Measurements from ENCODE around the gene TACR1.
A peak's percentile ranks its signal among the peaks of the same experiment; 100 is the strongest.
"Not testable (repeated sequence)": the region's sequence is repeated elsewhere in the genome, so short reads cannot be mapped to it uniquely, and the experiment has no call there.

TACR1 gene, protein sequence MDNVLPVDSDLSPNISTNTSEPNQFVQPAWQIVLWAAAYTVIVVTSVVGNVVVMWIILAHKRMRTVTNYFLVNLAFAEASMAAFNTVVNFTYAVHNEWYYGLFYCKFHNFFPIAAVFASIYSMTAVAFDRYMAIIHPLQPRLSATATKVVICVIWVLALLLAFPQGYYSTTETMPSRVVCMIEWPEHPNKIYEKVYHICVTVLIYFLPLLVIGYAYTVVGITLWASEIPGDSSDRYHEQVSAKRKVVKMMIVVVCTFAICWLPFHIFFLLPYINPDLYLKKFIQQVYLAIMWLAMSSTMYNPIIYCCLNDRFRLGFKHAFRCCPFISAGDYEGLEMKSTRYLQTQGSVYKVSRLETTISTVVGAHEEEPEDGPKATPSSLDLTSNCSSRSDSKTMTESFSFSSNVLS

DNA sequence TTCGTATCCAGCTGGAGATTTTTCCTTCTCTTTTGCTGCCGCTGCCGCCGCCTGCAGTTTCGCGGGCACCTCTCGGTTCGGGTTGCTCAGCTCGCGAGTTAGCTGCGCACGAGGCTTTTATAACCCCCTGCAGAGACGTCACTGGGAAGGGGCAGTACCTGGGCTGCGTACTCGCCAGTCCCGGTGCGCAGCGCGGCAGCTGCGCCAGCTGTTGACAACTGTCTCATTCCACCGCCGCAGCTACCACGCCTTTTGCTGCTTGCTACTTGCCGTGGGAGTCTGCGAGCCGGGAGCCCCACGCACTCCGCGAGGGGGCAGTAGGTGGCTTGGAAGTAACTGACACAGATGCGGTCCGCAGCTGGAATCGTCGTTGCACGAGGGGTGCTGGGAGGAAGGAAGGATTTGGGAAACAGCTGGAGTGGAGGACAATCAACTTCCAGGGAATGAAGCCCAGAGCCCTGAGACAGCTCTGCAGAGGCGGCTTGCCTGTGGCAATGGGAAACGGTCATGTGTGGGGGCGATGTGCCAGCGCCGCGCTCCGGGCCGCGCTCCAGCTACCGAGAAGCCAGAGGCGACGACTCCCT, at the start of gene TACR1:
TACR1 (minus strand) TSS at position 93 of the 584 bp plus-strand sequence. CDS start 586 bp downstream, outside the sequence.
- ATAC-seq (replicated peaks) = peak; percentile 74 to 81
- H3K27ac Mint-ChIP-seq = no peak within 1 kb of the TSS
- H3K9me3 Mint-ChIP-seq = no peaks in the 10 kb centered on the region
- H3K4me1 Mint-ChIP-seq = peaks cover 4 to 27% of the 10 kb centered on the region in 2 donors
- no peaks in the 10 kb centered on the region for H3K36me3 Mint-ChIP-seq
- DNase-seq = peak; percentile 44
- peaks cover 54 to 64% of the 10 kb centered on the region in 2 donors for H3K27me3 Mint-ChIP-seq
- peak within 1 kb of the TSS; percentile 75 to 78 for H3K4me3 Mint-ChIP-seq

DNA sequence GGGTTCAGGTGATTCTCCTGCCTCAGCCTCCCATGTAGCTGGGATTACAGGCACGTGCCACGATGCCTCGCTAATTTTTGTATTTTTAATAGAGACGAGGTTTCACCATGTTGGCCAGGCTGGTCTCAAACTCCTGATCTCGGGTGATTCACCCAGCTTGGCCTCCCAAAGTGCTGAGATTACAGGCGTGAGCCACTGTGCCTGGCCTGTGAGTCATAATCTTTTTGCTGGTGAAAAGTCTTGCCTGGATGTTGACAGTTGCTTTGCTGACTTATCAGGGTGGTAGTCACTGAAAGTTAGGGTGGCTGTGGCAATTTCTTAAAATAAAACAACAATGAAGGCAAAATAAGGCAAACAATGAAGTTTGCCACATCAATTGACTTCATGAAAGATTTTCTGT, 49.3 kb upstream of the TACR1 start:
- not testable (repeated sequence) for H3K36me3 Mint-ChIP-seq; H3K4me1 Mint-ChIP-seq; H3K4me3 Mint-ChIP-seq; DNase-seq; ATAC-seq (replicated peaks); H3K27me3 Mint-ChIP-seq; H3K27ac Mint-ChIP-seq
- peaks cover 5 to 19% of the 10 kb centered on the region in 2 donors for H3K9me3 Mint-ChIP-seq

DNA sequence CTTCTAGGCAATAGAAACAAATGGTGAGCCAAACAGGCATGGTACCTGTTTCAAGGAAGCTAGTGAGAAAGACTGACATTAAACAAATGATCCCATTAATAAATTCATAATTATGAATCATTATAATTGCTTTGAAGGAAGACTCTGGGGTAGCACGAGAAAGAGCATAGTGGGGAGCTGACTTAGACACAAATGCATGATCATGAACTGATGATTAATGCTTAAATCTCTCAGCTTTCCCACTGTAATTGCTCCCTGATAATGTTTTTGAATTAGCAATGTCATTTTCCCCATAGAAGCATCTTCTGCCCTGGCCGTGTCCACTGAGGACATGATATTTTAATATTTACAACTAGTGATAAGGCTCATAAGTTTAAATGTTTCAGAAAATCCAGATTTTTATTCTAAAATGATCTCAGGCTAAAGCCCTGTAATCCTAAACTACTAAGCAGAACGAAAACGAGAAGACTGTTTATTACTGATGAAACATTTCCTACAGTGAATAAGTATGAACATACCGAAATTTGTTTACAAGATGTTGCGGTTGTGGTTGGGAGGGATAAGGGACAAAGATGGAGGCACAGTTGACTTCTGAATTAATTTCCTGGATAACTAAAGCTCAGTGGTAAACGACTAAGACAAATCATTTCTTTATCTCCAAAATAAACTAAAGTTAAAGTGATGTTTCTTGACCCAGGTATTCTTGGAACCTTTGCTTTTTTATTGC, 47.3 kb upstream of the TACR1 start:
- Mint-ChIP-seq H3K36me3 (peaks cover 0 to 3% of the 10 kb centered on the region in 2 donors), H3K4me1 (no peaks in the 10 kb centered on the region), H3K9me3 (peaks cover 8 to 23% of the 10 kb centered on the region in 2 donors), H3K4me3 (no peak overlapping the region), H3K27ac (no peak overlapping the region), H3K27me3 (peaks cover 0 to 8% of the 10 kb centered on the region in 2 donors)
- ATAC-seq (replicated peaks) = no peak
- no peak for DNase-seq

DNA sequence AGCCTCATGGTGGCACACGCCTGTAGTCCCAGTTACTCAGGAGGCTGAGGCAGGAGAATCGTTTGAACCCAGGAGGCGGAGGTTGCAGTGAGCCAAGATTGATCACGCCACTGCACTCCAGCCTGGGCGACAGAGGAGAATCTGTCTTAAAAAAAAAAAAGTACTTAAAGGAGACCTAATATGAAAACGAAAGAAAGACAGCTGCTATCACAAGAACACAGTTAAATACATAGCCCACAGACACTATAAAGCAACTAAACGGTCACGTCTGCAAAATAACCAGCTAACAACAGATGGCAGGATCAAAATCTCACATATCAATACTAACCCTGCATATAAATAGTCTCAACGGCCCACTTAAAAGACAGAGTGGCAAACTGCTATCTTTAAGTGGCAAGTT, 43.9 kb upstream of the TACR1 start:
- Mint-ChIP-seq H3K4me1 (no peaks in the 10 kb centered on the region), H3K27me3 (peaks cover 0 to 5% of the 10 kb centered on the region in 2 donors), H3K9me3 (peaks cover 3 to 17% of the 10 kb centered on the region in 2 donors), H3K4me3 (no peak overlapping the region), H3K27ac (no peak overlapping the region), H3K36me3 (no peaks in the 10 kb centered on the region)
- no peak for ATAC-seq (replicated peaks)
- no peak for DNase-seq

DNA sequence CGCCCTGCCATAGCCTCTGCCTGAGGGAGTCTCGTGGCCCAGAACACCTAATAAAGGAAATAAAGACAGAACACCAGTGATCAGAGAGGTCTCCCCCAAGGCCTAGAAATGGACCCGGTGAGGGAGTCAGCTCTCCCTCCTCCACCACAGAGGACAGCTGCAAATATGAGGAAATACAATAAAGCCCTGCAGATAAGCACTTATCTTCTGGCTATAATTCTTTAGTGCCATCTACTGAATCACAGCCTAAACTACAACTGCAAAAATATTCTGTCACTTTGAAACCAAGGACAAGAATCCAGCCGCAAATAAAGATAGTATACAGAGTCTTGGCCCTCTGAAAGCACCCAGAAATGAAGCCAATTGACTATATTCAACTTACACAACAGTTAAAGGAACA, 42.4 kb upstream of the TACR1 start:
- Mint-ChIP-seq H3K27me3 (peaks cover 0 to 5% of the 10 kb centered on the region in 2 donors), H3K27ac (no peak overlapping the region), H3K4me1 (no peaks in the 10 kb centered on the region), H3K4me3 (no peak overlapping the region), H3K9me3 (peaks cover 3 to 17% of the 10 kb centered on the region in 2 donors), H3K36me3 (no peaks in the 10 kb centered on the region)
- ATAC-seq (replicated peaks) = no peak
- no peak for DNase-seq

DNA sequence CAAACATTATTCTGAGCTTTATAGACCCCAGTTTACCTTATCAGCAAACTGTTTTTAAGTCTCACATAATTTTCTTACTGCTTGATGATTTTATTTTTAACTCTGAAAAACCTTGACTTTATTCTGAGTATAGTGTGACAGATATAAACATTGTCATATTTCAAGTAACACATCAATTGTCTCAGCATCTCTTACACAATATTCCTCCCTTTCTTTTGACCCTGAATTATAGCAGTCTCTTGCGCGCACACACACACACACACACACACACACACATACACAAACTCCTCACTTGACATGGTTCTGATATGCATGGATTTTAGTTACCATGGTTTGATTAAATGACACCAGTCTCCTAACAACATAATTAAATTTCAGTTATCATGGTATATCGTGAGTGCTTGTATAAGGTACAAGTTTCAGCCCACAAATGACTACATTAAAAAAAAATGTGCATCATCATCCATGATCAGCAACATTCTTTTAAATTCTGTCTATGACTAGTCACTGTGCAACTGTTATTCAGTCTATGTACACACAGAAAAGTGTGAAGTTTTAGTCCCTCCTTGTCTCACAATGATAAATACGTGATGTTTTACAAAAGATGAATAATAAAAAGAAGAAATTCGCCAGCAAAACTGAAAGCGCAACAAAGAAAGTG, 39.5 kb upstream of the TACR1 start:
- Mint-ChIP-seq H3K36me3 (no peaks in the 10 kb centered on the region), H3K4me3 (no peak overlapping the region), H3K27me3 (peaks cover 7 to 13% of the 10 kb centered on the region in 2 donors), H3K9me3 (peaks cover 5 to 14% of the 10 kb centered on the region in 2 donors), H3K27ac (no peak overlapping the region), H3K4me1 (no peaks in the 10 kb centered on the region)
- no peak for ATAC-seq (replicated peaks)
- no peak for DNase-seq

DNA sequence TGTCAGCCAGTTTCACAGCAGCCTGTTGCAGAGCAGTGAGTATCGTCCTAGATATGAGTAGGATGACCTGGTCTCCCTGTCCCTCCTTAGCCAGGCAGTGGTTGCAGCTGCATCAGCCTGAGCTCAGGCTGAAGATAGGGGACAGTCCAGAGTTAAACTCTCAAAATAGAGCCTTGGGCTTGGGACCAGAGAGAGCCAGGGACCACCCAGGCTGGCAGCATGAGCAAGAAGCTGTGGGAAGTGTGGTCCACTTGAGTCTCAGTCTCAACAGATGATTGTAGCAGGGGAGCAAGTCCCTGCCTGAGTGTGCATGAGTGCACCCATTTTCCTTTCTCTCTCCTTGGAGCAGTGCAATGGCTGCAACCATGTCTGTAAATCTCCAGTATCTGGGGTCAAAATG, 38.0 kb upstream of the TACR1 start:
- Mint-ChIP-seq H3K27ac (no peak overlapping the region), H3K4me3 (no peak overlapping the region), H3K9me3 (peaks cover 2 to 8% of the 10 kb centered on the region in 2 donors), H3K36me3 (no peaks in the 10 kb centered on the region), H3K27me3 (peaks cover 7 to 13% of the 10 kb centered on the region in 2 donors), H3K4me1 (no peaks in the 10 kb centered on the region)
- no peak for DNase-seq
- no peak for ATAC-seq (replicated peaks)

DNA sequence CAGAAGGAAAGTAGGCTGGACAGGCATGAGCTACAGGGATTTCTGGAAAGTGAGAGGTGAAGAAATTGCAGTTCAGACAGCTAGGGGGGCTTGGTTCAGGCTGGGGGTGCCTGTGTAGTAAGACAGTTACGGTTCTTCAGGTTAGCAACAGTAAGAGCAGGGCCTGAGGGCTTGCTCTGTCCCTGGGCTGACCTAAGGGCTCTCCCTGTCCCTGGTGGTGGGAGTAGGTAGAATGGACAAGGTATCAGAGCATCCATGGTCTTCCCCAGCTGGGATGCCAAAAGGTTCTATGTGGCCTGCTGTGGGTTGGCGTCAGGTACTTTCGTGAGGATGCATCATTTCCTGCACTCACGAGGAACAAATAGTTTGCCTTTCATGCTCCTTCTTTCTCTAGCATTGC, 34.6 kb upstream of the TACR1 start:
- Mint-ChIP-seq H3K9me3 (peaks cover 0 to 2% of the 10 kb centered on the region in 2 donors), H3K36me3 (no peaks in the 10 kb centered on the region), H3K4me3 (no peak overlapping the region), H3K27me3 (peaks cover 7 to 13% of the 10 kb centered on the region in 2 donors), H3K4me1 (no peaks in the 10 kb centered on the region), H3K27ac (no peak overlapping the region)
- DNase-seq (no peak), ATAC-seq (replicated peaks) (no peak)

DNA sequence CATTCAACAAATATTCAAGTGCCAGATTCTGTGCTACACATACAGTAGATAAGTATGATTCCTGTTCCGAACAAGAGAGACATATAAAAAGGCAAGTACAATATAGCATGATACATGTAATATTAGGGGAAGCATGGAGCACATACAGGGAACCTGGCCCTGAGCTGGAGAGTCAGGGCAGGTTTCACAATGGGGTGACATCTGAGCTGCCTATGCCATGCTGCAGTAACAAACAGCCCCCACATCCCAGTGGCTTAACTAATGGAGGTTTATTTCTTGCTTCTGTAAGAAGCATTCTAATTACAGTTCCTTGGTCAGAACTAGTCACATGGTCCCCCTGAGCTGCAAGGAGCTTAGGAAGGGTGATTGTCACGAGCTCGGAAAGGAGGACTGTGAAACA, 27.3 kb upstream of the TACR1 start:
- Mint-ChIP-seq H3K36me3 (no peaks in the 10 kb centered on the region), H3K27me3 (peaks cover 0 to 10% of the 10 kb centered on the region in 2 donors), H3K9me3 (no peaks in the 10 kb centered on the region), H3K27ac (no peak overlapping the region), H3K4me1 (no peaks in the 10 kb centered on the region), H3K4me3 (no peak overlapping the region)
- DNase-seq (no peak), ATAC-seq (replicated peaks) (no peak)

DNA sequence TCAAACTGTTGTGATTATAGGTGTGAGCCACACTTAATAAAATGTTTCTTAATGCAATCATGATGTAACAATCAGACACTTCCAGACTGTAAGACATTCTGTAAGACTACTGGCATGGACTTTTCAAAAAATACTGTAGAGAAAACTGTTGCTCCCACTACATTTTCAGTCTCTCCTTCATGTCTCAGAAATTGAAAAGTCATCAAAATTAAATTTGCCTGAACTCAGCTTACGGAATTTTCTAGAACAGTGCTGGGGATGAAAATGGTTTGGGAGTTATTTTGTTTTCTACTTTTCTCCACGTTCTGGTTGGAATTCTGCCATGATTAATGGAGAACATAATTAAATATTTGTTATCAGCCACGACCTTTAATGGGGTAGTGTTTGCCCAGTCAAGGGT, 26.8 kb upstream of the TACR1 start:
- H3K27ac Mint-ChIP-seq = no peak overlapping the region
- ATAC-seq (replicated peaks) = no peak
- H3K4me3 Mint-ChIP-seq = no peak overlapping the region
- no peaks in the 10 kb centered on the region for H3K36me3 Mint-ChIP-seq
- no peaks in the 10 kb centered on the region for H3K4me1 Mint-ChIP-seq
- peaks cover 0 to 12% of the 10 kb centered on the region in 2 donors for H3K27me3 Mint-ChIP-seq
- DNase-seq = no peak
- no peaks in the 10 kb centered on the region for H3K9me3 Mint-ChIP-seq

DNA sequence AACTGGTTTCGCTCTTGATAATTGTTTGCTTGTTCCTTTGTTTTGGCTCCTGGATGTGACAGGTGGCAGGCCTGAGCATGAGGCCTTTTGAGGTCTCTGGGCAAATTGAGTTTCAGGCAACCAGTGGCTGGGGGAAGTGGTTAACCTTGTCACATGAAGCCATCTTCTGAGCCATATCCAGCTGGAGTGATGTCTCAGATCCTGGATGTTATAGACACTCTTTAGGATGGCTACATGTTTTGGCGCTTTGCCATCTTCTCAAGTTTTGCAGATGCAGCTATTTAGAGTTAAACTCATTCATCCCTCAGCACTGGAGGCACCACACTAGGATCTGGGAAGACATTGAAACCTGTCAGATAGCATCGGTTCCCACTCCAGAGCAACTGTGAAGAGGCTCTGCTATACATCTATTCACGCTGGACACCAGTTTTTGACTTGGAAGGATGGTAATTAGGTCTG, 25.3 kb upstream of the TACR1 start:
- no peaks in the 10 kb centered on the region for H3K36me3 Mint-ChIP-seq
- H3K27me3 Mint-ChIP-seq = peaks cover 6 to 19% of the 10 kb centered on the region in 2 donors
- no peak overlapping the region for H3K27ac Mint-ChIP-seq
- DNase-seq = no peak
- H3K4me1 Mint-ChIP-seq = no peaks in the 10 kb centered on the region
- ATAC-seq (replicated peaks) = no peak
- H3K9me3 Mint-ChIP-seq = peaks cover 1 to 4% of the 10 kb centered on the region in 2 donors
- no peak overlapping the region for H3K4me3 Mint-ChIP-seq

DNA sequence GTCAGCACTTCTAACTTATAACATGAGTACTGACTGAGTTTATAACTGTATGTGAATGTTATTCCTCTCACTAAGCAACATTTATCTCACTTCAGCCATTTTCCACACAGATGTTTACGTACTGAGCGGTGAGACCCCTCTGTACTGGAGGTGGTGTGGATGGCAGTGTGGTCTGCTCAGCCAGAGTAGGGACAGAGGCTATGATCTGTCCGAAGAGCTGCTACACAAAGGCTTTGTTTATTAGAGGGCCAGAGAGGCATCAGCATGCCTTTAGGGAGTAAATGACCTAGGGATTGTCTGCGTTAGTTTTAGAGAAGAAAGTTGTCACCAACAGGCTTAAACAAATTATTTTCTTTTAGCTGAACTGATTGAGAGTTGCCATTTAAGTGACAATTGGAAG, 23.2 kb upstream of the TACR1 start:
- no peak for ATAC-seq (replicated peaks)
- H3K27me3 Mint-ChIP-seq = peaks cover 22 to 35% of the 10 kb centered on the region in 2 donors
- H3K9me3 Mint-ChIP-seq = peaks cover 1 to 4% of the 10 kb centered on the region in 2 donors
- H3K27ac Mint-ChIP-seq = no peak overlapping the region
- no peak for DNase-seq
- no peak overlapping the region for H3K4me3 Mint-ChIP-seq
- no peaks in the 10 kb centered on the region for H3K36me3 Mint-ChIP-seq
- H3K4me1 Mint-ChIP-seq = no peaks in the 10 kb centered on the region

DNA sequence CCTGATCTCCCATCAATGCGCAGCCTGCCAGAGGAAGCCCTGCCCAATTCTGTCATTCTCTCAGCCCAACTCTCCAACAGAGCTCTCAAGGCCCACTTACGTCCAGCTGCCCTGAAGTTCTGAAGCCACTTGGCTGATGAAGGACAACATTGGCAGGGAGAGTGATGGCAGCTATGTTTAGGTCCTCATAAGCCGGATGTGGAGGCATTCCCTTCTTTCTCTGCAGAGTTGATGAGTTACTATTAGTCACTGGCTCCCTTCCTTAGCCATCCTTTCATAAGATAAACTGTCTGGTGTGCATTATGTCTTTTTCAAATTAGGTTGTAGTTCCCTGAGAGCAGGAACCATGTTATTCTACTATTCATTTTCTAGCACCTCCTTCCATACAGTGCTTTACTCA, 22.5 kb upstream of the TACR1 start:
- H3K4me3 Mint-ChIP-seq = no peak overlapping the region
- no peaks in the 10 kb centered on the region for H3K36me3 Mint-ChIP-seq
- H3K27me3 Mint-ChIP-seq = peaks cover 24 to 34% of the 10 kb centered on the region in 2 donors
- H3K9me3 Mint-ChIP-seq = peaks cover 1 to 4% of the 10 kb centered on the region in 2 donors
- no peak overlapping the region for H3K27ac Mint-ChIP-seq
- no peak for ATAC-seq (replicated peaks)
- H3K4me1 Mint-ChIP-seq = no peaks in the 10 kb centered on the region
- no peak for DNase-seq

DNA sequence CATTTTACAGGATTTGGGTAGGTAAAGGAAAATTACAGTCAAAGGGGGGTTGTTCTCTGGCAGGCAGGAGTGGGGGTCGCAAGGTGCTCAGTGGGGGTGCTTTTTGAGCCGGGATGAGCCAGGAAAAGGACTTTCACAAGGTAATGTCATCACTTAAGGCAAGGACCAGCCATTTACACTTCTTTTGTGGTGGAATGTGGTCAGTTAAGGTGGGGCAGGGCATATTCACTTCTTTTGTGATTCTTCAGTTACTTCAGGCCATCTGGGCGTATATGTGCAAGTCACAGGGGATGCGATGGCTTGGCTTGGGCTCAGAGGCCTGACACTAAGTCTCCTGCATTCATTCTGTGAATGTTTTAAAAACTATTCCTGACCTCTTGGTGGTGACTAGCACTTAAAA, 19.9 kb upstream of the TACR1 start:
- not testable (repeated sequence) for H3K9me3 Mint-ChIP-seq; H3K36me3 Mint-ChIP-seq; ATAC-seq (replicated peaks); H3K4me3 Mint-ChIP-seq; H3K27ac Mint-ChIP-seq; DNase-seq; H3K4me1 Mint-ChIP-seq
- H3K27me3 Mint-ChIP-seq = peaks cover 24 to 33% of the 10 kb centered on the region in 2 donors
